HepG2 (cell line): ENCODE measurements around the gene WDR86. TPM values are rescaled to one million over a fixed set of nuclear protein-coding genes. Genes with fewer than 3 reads are reported as not detected.

Source experiments
- ATAC-seq: fragments of 200-7000 bp; cut with Tn5 transposase; 3 replicates; pipeline ENCODE4 v1.9.1; 2020; ENCODE audit warnings: mild to moderate bottlenecking, moderate library complexity
- BruUV-seq: library from RNA; stranded (reverse); fragments of 400-500 nt; replicated peaks from 2 replicates; lab custom pipeline; 2021; lab: Mats Ljungman, UMichigan
- CTCF ChIA-PET: fragments of 300-600 bp; formaldehyde crosslinking; extraction: SDS; loops from one replicate; lab custom pipeline; 2021; ENCODE audit warnings: low total read pairs, inconsistent platforms, low intra/inter-chr PET ratio; lab: Yijun Ruan, JAX
- POLR2A ChIA-PET: fragments of 350-600 bp; sonication (Branson Sonifier 250); formaldehyde crosslinking; loops from one replicate; lab custom pipeline; 2020; ENCODE audit warnings: antibody characterized with exemption, inconsistent platforms; lab: Yijun Ruan, JAX
- DNase-seq: peaks from one replicate; pipeline ENCODE4 v3.0.0-alpha.2; 2015; ENCODE audit warnings: low spot score
- FAIRE-seq: peaks from 3 replicates; lab custom pipeline; 2011; peaks lifted over from hg19 to GRCh38; lab: Jason Lieb, UNC
- H2AFZ ChIP-seq: one replicate; pipeline ENCODE4 v1.6.1; 2011; ENCODE audit warnings: low read length, inconsistent platforms
- H3K27ac ChIP-seq: fragments of 300-600 bp; 3 replicates; pipeline ENCODE4 v1.8.0; 2011; ENCODE audit warnings: mixed run types, mild to moderate bottlenecking, mixed read lengths, low read length, inconsistent platforms; ENCODE audit not compliant: insufficient read depth; ENCODE audit errors: extremely low read length
- H3K27me3 ChIP-seq, 2 experiments: fragments of 200-600 bp in 1 of 2; 2 replicates in 1 of 2; 3 replicates in 1 of 2; pipeline versions ENCODE4 v1.6.0 to v1.8.0; 2011; ENCODE audit warnings: low read length in 2 of 2, mild to moderate bottlenecking in 2 of 2, moderate library complexity in 2 of 2, inconsistent platforms in 1 of 2; ENCODE audit not compliant: insufficient read depth in 2 of 2, control insufficient read depth in 1 of 2
- H3K36me3 ChIP-seq, 2 experiments: fragments of 200-600 bp in 1 of 2; replicated peaks in 1 of 2; 2 replicates in 1 of 2; 3 replicates in 1 of 2; pipeline versions ENCODE4 v1.5.1 to v1.8.0; 2011; ENCODE audit warnings: low read length in 2 of 2, inconsistent platforms in 1 of 2; ENCODE audit not compliant: insufficient read depth in 2 of 2, control insufficient read depth in 1 of 2
- H3K4me1 ChIP-seq: 2 replicates; pipeline ENCODE4 v1.5.1; 2012; ENCODE audit warnings: low read length, inconsistent platforms; ENCODE audit not compliant: insufficient read depth
- H3K4me2 ChIP-seq: 2 replicates; pipeline ENCODE4 v1.6.0; 2011; ENCODE audit warnings: low read depth, low read length, inconsistent platforms
- H3K4me3 ChIP-seq, 3 experiments: fragments of 200-600 bp in 1 of 3; sonication (generic), shearing (Covaris generic) in 1 of 3; replicated peaks in 1 of 3; 2 replicates each; pipeline ENCODE4 v1.5.1; 2011 to 2016; ENCODE audit warnings: low read length in 3 of 3, inconsistent platforms in 2 of 3, low read depth in 2 of 3, mild to moderate bottlenecking in 2 of 3, control low read depth in 1 of 3, mixed read lengths in 1 of 3; ENCODE audit not compliant: insufficient read depth in 1 of 3
- H3K79me2 ChIP-seq: one replicate; pipeline ENCODE4 v1.6.1; 2011; ENCODE audit warnings: low read length, inconsistent platforms; ENCODE audit not compliant: insufficient read depth
- H3K9ac ChIP-seq: 2 replicates; pipeline ENCODE4 v1.6.0; 2011; ENCODE audit warnings: mild to moderate bottlenecking, low read depth, low read length, inconsistent platforms; ENCODE audit not compliant: insufficient read depth
- H3K9me3 ChIP-seq: 2 replicates; pipeline ENCODE4 v1.5.1; 2012; ENCODE audit warnings: mild to moderate bottlenecking, low read length
- H4K20me1 ChIP-seq: 2 replicates; pipeline ENCODE4 v1.6.0; 2011; ENCODE audit warnings: inconsistent platforms, mild to moderate bottlenecking, low read length, moderate library complexity; ENCODE audit not compliant: insufficient read depth
- ETV5 ChIP-seq: IDR thresholded peaks from 2 replicates; pipeline ENCODE4 v1.6.1; 2018; ENCODE audit warnings: missing biosample characterization, missing genetic modification reagents, inconsistent platforms, borderline replicate concordance
- GTF2F1 ChIP-seq: fragments of 150-350 bp; IDR thresholded peaks from 2 replicates; pipeline ENCODE4 v1.6.1; 2014; ENCODE audit warnings: low read length
- KLF16 ChIP-seq, 2 experiments: sonication (generic) in 1 of 2; formaldehyde crosslinking in 1 of 2; IDR thresholded peaks; 2 replicates each; pipeline versions ENCODE4 v1.6.1 to v1.8.0; 2016 to 2023; ENCODE audit warnings: missing genetic modification reagents in 2 of 2, missing compliant biosample characterization in 1 of 2
- NKX3-1 ChIP-seq: sonication (generic); formaldehyde crosslinking; IDR thresholded peaks from 2 replicates; pipeline ENCODE4 v1.5.0; 2020; ENCODE audit warnings: missing genetic modification reagents
- RBM22 ChIP-seq: fragments of 200-400 bp; formaldehyde crosslinking; optimal IDR thresholded peaks from 2 replicates; pipeline ENCODE3; 2017; ENCODE audit warnings: mild to moderate bottlenecking, low read length, moderate library complexity
- REXO4 ChIP-seq: sonication (generic); formaldehyde crosslinking; IDR thresholded peaks from 2 replicates; pipeline ENCODE4 v1.8.0; 2022; ENCODE audit warnings: missing genetic modification reagents, mild to moderate bottlenecking, borderline replicate concordance
- RFX3 ChIP-seq: IDR thresholded peaks from 2 replicates; pipeline ENCODE4 v1.6.1; 2016; ENCODE audit warnings: missing biosample characterization, missing genetic modification reagents
- SATB2 ChIP-seq: sonication (generic); formaldehyde crosslinking; IDR thresholded peaks from 2 replicates; pipeline ENCODE4 v1.5.0; 2020; ENCODE audit warnings: missing genetic modification reagents
- SOX5 ChIP-seq: IDR thresholded peaks from 2 replicates; pipeline ENCODE4 v1.6.1; 2016; ENCODE audit warnings: borderline replicate concordance
- TMF1 ChIP-seq: sonication (generic); formaldehyde crosslinking; IDR thresholded peaks from 2 replicates; pipeline ENCODE4 v1.8.1; 2022; ENCODE audit warnings: low read depth, missing genetic modification reagents
- ZNF292 ChIP-seq: sonication (generic); formaldehyde crosslinking; IDR thresholded peaks from 2 replicates; pipeline ENCODE4 v1.8.1; 2022; ENCODE audit warnings: mild to moderate bottlenecking, low read depth, missing genetic modification reagents, borderline replicate concordance
- ZNF549 ChIP-seq: sonication (generic); formaldehyde crosslinking; IDR thresholded peaks from 2 replicates; pipeline ENCODE4 v1.5.0; 2020; ENCODE audit warnings: missing genetic modification reagents
- ZNF563 ChIP-seq: sonication (generic); formaldehyde crosslinking; IDR thresholded peaks from 2 replicates; pipeline ENCODE4 v1.8.0; 2022; ENCODE audit warnings: mild to moderate bottlenecking, moderate library complexity, missing genetic modification reagents
- ZNF616 ChIP-seq: sonication (generic); formaldehyde crosslinking; IDR thresholded peaks from 2 replicates; pipeline ENCODE4 v1.5.0; 2020; ENCODE audit warnings: low read depth, mild to moderate bottlenecking, missing genetic modification reagents
- ZNF660 ChIP-seq: sonication (generic); formaldehyde crosslinking; IDR thresholded peaks from 2 replicates; pipeline ENCODE4 v1.5.1; 2020; ENCODE audit warnings: mild to moderate bottlenecking, low read depth, missing genetic modification reagents, borderline replicate concordance
- ZNF678 ChIP-seq: sonication (generic); formaldehyde crosslinking; IDR thresholded peaks from 2 replicates; pipeline ENCODE4 v1.4.0; 2020; ENCODE audit warnings: mild to moderate bottlenecking, missing genetic modification reagents
- ZSCAN20 ChIP-seq: sonication (generic); formaldehyde crosslinking; IDR thresholded peaks from 2 replicates; pipeline ENCODE4 v1.4.0; 2020; ENCODE audit warnings: missing genetic modification reagents, mild to moderate bottlenecking, borderline replicate concordance
- WGBS: methylation state at CpG from one replicate; pipeline ENCODE4 v1.1.6; 2017; ENCODE audit warnings: low lambda C conversion rate; 5-methylcytosine and 5-hydroxymethylcytosine counted together
- in situ Hi-C: cut with HindIII; loops from 2 replicates; pipeline ENCODE4 v1.10.0; 2017; ENCODE audit warnings: low pct_unique_long_range_greater_than_20kb; ENCODE audit not compliant: extremely low pct_ligation_motif_present
- intact Hi-C: fragments of 100-400 bp; cut with micrococcal nuclease; formaldehyde crosslinking; loops from one replicate; pipeline ENCODE4 v1.10.0; 2022; ENCODE audit not compliant: unreplicated experiment
- polyA plus RNA-seq, 8 experiments: library from polyadenylated mRNA; depleted of rRNA in 3 of 8; stranded (reverse) in 7 of 8; unstranded in 1 of 8; fragments of >200 nt; fragmentation: Illumina TruSeq in 4 of 8; extraction: Trizol in 4 of 8; gene quantifications; 2 replicates each; pipeline versions ENCODE4 v1.2.1 to v1.2.3, GENCODE V29; 2011 to 2016; ENCODE audit warnings: low read depth in 4 of 8, missing spikeins in 1 of 8, mixed read lengths in 1 of 8; ENCODE audit not compliant: insufficient read depth in 1 of 8
- total RNA-seq, 5 experiments: library from RNA; depleted of rRNA; stranded (reverse); fragments of >200 nt; fragmentation: Illumina TruSeq; extraction: Trizol; gene quantifications; 2 replicates each; pipeline ENCODE4 v1.2.3, GENCODE V29; 2016; ENCODE audit warnings: low read depth in 1 of 5
- TF ChIP-seq, protein P1 (sequence below): sonication (generic); IDR thresholded peaks from 2 replicates; pipeline ENCODE4 v1.6.1; 2016; ENCODE audit warnings: low read depth, borderline replicate concordance
- TF ChIP-seq, protein P2 (sequence below): sonication (generic); formaldehyde crosslinking; IDR thresholded peaks from 2 replicates; pipeline ENCODE4 v1.4.0; 2020; ENCODE audit warnings: mild to moderate bottlenecking, missing genetic modification reagents, borderline replicate concordance

The WDR86 gene
- total and polyA plus RNA-seq, 2 of the 13 experiments (the other 11 are each of a cell fraction or from before 2014, with no cell fraction given): 0.11 to 2.9 TPM

DNA sequence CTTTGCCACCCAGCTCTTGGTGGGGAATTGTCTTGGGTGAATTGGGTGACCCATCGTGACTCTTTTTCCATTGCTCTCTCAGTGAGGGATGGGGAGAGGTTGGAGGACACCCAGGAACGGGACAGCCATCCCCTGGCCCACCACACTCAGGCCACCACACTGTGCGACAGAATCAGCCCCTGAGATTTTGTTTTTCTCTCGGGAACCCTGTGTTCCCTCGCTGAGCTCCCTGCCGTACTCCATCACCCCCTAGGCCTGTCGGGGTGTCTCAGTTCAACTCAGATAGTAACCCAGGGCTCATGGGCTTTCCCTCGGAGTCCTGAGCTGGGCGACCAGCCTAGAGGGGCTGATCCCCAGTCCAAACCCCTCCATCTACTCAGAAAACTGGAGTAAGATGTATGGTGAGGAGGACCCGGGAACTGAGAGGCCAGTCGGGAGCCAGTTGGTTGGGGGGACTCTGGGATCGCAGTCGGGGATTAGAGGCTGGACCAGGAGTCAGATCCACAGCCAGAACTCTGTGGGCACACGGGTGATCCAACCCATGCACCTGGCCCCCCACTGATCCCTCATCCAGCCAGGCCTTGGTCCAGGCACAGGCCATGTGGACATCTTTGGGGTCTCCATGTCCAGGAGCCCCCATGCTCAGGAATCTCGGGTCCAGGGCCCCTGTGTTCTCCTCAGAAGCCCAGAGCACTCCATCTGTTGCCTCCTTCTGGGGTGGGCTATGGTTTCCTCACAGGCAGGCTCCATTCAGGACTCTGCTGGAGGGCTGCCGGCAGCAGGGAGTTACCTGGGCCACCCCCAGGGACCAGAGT lies 20.8 kb upstream of the WDR86 start:
- H3K79me2 ChIP-seq: no peaks in the 10 kb centered on the region
- DNase-seq (no peak), FAIRE-seq (no peak), ATAC-seq (no peak)
- no peak overlapping the region for H3K4me3 ChIP-seq
- H3K27ac ChIP-seq: no peak overlapping the region
- H3K27me3 ChIP-seq: peaks cover 8 to 63% of the 10 kb centered on the region in 2 experiments
- H3K4me1 ChIP-seq: no peaks in the 10 kb centered on the region
- intact Hi-C loops (no loop called here), in situ Hi-C loops (no loop called here)
- no TSS peak for BruUV-seq
- no peak overlapping the region for H3K9ac ChIP-seq
- H2AFZ ChIP-seq: no peak overlapping the region
- ChIA-PET POLR2A (no interaction called here), CTCF (no interaction called here)
- H3K36me3 ChIP-seq: no peaks in the 10 kb centered on the region
- peaks cover 2% of the 10 kb centered on the region; the same call in 1 of the 2 replicates for H4K20me1 ChIP-seq
- H3K9me3 ChIP-seq: no peaks in the 10 kb centered on the region
- WGBS: 36% methylated on average over 10 of the region's 16 CpGs
- no peak for TF ChIP-seq ZNF616
- TF ChIP-seq, protein P1, sequence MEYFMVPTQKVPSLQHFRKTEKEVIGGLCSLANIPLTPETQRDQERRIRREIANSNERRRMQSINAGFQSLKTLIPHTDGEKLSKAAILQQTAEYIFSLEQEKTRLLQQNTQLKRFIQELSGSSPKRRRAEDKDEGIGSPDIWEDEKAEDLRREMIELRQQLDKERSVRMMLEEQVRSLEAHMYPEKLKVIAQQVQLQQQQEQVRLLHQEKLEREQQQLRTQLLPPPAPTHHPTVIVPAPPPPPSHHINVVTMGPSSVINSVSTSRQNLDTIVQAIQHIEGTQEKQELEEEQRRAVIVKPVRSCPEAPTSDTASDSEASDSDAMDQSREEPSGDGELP: no peak
- TF ChIP-seq ZNF660: no peak
- TF ChIP-seq TMF1: no peak
- no peak for TF ChIP-seq ZNF292 (CRISPR knock-in tag)
- no peak for TF ChIP-seq RBM22
- TF ChIP-seq SATB2 (CRISPR knock-in tag): no peak
- TF ChIP-seq REXO4 (CRISPR knock-in tag): no peak
- no peak for TF ChIP-seq ZNF549 (CRISPR knock-in tag)
- TF ChIP-seq RFX3 (CRISPR knock-in tag): no peak
- TF ChIP-seq ZNF563 (CRISPR knock-in tag): no peak
- TF ChIP-seq KLF16 (CRISPR knock-in tag; IDR thresholded peaks at IDR 0.05): no peak
- TF ChIP-seq, protein P2, sequence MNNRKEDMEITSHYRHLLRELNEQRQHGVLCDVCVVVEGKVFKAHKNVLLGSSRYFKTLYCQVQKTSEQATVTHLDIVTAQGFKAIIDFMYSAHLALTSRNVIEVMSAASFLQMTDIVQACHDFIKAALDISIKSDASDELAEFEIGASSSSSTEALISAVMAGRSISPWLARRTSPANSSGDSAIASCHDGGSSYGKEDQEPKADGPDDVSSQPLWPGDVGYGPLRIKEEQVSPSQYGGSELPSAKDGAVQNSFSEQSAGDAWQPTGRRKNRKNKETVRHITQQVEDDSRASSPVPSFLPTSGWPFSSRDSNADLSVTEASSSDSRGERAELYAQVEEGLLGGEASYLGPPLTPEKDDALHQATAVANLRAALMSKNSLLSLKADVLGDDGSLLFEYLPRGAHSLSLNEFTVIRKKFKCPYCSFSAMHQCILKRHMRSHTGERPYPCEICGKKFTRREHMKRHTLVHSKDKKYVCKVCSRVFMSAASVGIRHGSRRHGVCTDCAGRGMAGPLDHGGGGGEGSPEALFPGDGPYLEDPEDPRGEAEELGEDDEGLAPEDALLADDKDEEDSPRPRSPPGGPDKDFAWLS (CRISPR knock-in tag): no peak
- TF ChIP-seq SOX5 (CRISPR knock-in tag): no peak
- no peak for TF ChIP-seq ETV5
- no peak for TF ChIP-seq ZNF678 (CRISPR knock-in tag)
- TF ChIP-seq NKX3-1 (CRISPR knock-in tag): no peak
- TF ChIP-seq GTF2F1: no peak
- no peak for TF ChIP-seq ZSCAN20 (CRISPR knock-in tag)
- H3K4me2 ChIP-seq: no peak overlapping the region
